HG02840 (cell line): ENCODE measurements around the gene PRAMEF17.
"Not testable (repeated sequence)": the region's sequence is repeated elsewhere in the genome, so short reads cannot be mapped to it uniquely, and the experiment has no call there.

ENCODE experiments used
- ATAC-seq: cut with Tn5 transposase; IDR thresholded peaks from one replicate; pipeline ENCODE4 v1.9.1; 2021; ENCODE audit warnings: mild to moderate bottlenecking, moderate library complexity, moderate number of reproducible peaks; ENCODE audit not compliant: unreplicated experiment, low FRiP score

The PRAMEF17 gene

DNA sequence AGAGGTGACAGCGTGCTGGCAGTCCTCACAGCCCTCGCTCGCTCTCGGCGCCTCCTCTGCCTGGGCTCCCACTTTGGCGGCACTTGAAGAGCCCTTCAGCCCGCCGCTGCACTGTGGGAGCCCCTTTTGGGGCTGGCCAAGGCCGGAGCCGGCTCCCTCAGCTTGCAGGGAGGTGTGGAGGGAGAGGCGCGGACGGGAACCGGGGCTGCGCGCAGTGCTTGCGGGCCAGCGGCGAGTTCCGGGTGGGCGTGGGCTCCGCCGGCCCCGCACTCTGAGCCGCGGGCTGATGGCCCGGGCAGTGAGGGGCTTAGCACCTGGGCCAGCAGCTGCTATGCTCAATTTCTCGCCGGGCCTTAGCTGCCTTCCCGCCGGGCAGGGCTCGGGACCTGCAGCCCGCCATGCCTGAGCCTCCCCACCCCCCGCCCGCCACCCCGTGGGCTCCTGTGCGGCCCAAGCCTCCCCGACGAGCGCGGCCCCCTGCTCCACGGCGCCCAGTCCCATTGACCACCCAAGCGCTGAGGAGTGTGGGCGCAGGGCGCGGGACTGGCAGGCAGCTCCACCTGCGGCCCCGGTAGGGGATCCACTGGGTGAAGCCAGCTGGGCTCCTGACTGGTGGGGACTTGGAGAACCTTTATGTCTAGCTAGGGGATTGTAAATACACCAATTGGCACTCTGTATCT, 49.8 kb downstream of the PRAMEF17 start:
- not testable (repeated sequence) for ATAC-seq
